A204.1 (cell line): Measurements from ENCODE around the gene RFNG.
A peak's percentile ranks its signal among the peaks of the same experiment; 100 is the strongest.

Experiments
- FAIRE-seq: peaks from 2 replicates; lab custom pipeline; 2012; peaks lifted over from hg19 to GRCh38; lab: Jason Lieb, UNC

The RFNG gene

DNA sequence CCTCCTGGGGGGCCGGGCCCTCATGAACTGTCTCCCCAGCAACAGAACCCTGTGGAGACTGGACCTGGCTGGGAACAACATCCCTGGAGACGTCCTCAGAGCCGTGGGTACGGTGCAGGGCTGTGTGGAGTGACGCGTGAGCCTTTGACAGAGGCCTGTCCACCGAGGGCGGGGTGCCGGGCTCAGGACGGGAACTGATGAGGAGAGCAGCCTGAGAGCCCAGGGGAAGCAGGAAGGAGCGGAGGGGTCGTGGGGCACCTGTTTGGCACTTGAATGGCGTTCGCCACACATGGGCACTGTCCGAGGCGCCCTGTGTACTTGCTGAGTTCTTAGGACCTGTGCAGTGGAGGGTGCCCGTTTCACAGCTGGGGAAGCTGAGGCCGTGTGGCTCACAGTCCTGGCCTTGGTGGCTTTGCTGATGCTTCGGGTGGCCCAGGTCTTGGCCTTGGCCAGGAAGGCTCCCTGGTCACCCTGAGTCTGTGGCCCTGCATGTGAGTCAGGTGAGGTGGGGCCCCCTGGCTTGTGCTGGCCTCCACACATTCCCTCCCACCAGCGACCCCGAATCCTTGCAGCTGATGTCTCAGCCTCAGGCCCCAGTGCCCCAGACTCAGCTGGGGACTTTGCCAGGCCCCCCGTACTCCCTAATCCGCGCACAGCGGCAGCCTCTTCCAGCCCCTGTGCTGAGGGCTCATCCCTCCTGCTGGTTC is 26.1 kb downstream of the RFNG start:
- FAIRE-seq, result no peak

DNA sequence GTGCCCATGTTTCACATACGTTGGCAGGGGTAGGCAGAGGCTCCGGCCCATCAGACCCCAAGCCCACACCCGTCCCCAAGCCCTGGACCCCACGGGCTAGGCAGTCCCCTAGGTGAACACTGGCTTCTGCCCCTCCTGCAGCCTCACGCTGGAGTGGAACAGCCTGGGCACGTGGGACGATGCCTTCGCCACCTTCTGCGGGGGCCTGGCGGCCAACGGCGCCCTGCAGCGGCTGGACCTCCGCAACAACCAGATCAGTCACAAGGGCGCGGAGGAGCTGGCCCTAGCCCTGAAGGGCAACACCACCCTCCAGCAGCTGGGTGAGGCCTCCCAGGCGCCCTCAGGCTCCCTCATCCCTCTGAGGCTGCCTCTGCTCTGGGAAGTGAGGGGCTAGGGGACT is 26.8 kb downstream of the RFNG start:
- FAIRE-seq, result no peak

DNA sequence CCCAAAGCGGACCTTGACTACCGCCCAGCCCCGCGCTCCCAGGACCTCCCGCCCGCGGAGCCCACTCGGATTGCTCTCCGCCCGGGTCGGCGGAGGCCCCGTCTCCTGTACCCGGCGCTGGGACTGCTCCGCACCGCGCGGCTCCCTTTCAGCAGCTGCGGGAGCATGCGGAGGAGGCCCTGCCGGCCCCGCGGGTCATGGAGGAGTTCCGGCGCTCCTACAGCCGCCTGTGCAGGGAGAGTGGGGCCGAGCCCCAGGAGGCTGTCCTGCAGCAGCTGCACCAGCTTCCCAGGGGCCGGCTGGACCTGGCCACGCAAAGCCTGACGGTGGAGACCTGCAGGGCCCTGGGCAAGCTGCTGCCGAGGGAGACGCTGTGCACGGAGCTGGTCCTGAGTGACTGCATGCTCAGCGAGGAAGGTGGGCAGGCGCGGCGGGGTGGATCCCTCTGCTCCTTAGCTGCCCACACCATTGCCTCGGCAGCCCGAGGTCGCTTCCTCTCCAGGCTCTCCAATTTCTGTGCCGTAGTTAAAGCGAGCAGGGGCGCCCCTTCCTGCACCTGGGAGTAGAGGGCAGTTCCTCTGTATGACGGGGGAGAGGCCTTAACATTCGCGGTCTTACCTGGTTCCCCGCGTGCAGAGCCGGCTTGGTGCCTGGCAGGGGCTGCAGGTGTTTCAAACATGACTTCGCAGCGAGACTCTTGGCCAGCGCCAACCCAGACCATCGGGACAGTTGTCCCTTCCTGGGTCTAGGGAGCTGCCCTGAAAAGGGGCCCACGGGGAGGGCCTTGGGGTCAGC is 28.0 kb downstream of the RFNG start:
- no peak for FAIRE-seq

DNA sequence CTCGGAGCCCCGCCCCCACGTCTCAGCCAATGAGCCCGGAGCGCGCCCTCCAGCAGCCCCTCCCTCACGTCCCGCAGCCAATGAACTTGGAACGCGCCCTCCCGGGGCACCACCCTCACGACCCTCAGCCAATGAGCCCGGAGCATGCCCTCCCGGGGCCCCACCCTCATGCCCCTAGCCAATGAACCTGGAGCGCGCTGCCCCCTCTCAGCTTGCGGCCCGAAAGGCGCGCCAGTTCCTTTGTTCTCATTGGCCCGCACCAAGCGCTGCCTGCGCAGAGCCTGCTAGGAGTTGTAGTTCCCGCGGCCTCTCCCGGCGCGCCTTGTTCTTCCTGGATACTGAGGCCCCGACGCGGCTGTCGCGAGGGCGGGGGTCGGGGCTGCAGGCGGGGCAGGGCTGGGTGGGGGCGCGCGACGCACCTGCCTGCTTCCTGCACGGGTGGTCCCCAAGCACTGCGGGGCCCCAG is 28.6 kb downstream of the RFNG start, which contains the start of gene LRRC45:
Gene LRRC45, plus strand, starts transcription at position 325 of the 466 bp plus-strand sequence. CDS start 339 bp downstream, outside the sequence.
- FAIRE-seq, result peak; percentile 99

DNA sequence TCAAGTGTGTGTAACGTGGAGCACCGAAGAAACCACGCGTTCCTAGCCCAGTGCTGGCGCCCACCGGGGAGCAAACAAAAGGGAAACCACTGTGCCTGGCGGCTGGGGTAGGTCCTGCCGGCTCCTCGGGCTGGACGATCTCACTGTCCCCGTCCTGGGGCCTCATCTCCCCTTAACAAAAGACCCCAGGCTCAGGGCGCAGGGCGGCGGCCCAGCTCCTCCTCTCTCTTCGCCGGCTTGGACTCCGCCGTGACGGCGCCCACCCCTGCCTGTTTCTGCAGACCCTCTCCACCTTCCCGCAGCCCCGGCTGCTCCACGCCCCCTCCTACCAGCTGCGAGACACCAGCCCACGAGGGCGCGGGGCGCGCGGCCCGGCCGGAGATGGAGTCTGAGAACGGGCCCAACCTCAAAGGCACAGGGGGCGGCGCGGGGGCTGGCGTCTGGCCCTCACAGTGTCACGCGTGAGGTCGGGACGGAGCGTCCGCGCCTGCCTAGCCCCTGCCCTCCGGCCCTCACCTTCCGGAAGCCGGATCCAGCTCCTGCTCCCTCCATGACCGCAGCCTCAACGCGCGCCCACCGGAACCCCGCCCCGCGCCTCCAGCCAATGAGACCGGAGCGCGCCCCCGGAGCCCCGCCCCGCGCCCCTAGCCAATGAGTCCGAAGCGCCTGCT is 29.2 kb downstream of the RFNG start, which contains the start of gene CENPX:
Gene CENPX, minus strand, starts transcription at position 569 of the 671 bp plus-strand sequence. Its CDS starts 17 bp downstream, at position 552.
- no peak for FAIRE-seq

DNA sequence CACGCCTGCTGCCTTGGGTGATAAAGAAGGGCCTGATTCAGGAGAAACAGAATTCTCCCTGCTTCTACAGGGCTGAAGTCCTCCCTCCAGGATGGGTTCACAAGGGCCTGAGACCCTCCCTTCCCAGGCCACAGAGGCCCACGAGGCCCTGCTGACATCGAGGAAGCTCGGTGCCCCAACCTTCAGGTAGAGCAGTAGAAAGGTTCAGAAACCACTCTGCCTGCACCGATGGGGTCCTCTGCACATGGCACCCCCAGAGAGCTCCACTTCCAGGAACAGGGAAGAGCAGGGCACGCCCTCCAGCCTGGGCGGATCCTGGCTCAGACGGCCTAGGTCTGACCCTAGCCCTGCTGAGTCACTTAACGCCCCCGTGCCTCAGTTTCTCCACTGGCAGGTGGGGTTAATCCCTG is 29.7 kb downstream of the RFNG start:
- FAIRE-seq, result no peak

DNA sequence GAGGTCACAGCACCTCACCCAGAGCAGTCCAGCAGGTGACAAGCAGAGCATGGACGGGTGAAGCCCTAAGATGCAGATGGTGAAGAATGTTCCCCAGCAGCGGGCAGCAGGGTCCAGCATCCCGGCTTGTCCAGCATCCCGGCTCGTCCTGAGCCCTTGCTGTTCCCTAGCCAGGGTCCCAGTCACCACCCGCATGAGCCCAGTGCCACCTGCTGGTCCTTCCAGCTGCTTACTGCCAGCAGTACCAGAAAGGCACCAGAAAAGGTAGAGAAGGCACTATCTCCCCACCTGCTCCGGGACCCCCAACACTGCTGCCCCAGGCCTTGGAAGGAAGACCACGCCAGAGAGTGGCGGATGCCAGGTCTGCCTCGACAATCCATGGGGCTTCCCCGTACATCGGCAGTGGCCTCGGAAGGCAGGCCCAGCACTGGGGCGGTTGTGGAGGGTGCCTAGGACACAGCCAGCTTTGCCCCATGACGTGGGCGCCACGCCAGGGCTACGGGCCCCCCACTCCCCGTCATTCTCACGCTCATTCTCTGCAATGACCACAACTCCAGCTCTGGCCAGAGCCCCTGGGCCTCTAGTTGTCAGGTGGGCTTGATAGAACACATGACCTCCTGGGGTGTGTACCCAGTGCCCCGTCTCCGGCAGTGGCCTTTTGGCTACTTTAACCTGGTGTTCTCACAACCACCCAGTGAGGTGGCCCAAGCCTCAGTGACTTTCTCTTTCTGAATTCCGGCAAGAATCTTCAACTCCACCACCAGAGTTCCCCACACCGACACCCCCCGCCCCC is 30.3 kb downstream of the RFNG start:
- FAIRE-seq, result no peak

DNA sequence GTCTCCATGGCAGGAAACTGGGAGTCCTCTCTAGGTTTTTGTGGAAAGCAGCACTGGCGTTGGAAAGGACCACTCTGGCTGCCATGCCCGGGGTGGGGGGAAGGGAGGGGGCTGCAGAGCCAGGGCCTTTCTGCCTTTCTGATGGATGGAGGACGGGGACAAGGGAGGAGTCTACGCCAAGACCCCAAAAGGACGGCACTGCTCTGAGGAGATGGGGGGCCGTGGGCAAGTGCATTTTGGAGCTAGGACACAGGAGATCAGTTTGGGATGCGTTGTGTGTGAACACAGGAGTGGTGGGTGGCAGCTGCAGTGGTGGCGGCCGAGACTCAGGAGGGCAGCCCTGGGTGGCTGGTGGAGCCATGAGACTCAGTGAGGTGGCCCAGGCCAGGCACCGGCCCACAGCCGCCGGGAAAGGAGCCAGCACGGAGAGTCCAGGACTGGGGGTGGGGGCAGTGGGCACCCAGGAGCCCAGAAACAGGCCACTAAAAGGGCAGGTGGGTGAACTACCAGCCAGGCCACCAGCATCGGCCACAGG is 31.0 kb downstream of the RFNG start:
- FAIRE-seq, result no peak

DNA sequence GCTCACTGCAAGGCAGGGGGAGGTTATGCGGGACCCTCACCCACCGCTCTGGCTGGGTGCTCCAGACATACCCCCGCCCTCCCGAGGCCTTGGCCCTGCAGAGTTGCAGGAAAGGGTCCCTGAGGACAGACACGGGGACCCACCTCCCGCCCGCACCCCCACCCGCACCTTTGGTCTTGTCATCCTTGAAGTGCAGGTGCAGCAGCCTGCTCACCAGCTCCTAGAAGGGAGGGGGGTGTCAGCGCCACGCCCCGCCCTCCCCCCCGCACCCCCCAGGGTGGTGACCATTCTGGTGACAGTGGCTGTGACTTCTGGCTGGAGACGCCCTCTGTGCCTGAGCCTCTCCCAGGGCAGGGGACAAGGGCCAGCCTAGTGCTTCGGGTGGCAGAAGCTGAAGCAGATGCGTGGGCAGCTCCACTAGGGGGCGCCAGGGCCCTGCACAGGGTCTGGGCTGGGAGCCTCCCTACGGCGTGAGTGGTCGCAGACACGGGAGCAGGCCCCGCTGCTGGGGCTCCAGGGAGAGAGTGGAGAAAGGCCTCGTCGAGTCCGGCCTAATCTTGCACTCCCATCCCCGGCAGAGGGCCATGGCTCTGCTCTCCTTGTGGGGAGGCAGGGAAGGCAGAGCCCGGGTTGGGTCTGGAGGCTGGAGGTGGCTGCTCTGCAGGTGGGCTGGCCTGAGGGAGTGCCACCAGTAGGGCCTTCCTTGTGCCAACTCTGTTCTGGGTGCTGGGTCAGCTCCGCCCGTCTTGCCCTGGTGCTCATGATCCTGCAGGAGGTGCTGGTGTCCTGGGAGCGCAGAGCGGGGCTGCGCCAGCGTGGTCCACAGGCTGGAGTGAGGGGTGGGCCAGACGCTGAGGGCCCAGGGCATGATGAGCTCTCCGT is 31.7 kb downstream of the RFNG start:
- FAIRE-seq, result no peak

DNA sequence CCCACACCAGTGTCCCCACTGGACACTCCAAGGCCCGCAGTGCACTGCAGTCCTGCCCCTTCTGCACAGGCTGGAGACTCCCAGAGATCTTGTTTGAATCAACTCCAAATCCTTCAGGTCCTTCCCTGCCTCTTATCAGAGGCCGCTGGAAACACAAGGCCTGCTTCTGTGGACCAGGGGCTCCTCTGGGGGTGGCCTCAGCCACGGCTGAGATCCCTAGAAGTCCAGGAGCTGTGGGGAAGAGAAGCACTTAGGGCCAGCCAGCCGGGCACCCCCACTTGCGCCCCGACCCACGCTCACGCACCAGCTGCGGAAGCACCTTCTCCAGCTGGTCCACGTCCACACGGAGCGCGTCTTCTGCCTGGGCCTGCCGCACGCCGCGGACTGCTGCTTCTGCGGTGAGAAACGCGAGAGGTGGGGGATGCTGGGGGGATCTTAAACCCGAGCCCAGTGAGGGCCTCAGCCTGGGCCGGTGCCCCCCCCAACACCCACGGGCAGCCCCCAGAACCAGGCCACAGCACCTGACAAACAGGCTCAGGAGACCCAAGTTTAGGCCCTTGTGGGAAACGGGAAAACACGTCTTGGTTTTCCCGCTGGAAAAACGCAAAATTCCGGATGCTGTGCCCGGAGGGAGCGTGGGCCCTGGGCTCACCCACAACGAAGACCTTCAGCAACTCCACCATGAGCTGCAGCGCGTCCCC is 32.5 kb downstream of the RFNG start:
- no peak for FAIRE-seq

DNA sequence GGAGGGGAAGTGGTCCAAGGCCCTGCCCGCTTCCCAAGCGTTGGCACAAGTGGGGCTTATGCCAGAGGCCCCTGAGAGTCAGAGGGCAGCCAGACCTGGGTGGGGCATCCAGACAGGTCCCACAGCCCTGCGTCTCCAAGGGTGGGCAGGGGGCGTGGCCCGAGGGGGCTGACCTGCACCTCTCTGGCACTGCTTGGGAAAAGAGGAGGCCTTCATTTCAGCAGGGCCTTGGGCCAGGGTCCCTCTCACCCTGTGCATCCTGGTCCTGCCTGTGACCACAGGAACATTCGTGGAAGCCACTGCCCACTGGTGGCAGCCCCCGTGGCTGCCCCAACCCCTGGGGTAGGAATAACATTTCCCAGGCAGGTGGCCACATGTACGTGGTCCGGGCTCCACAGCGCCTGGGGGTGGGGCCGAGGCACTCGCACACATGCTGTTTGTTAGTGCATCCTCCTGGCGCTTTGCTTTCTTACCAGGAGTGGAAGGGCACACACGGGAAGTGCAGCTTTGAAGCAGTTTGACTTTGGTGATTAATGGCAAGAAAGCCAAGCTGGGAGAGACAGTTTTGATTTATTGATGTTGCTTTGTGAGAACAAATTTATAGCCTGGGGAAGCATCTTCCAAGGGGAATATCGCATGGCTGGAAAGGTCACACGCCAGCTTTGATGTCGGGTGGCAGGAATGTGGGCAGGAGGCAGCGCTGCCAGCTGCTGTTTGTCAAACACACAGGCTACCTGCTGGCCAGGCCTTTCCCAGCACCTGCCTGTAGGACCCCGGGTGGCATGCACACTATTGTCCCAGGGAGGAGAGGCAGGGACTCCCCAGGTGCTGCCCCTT is 33.2 kb downstream of the RFNG start:
- FAIRE-seq, result no peak

DNA sequence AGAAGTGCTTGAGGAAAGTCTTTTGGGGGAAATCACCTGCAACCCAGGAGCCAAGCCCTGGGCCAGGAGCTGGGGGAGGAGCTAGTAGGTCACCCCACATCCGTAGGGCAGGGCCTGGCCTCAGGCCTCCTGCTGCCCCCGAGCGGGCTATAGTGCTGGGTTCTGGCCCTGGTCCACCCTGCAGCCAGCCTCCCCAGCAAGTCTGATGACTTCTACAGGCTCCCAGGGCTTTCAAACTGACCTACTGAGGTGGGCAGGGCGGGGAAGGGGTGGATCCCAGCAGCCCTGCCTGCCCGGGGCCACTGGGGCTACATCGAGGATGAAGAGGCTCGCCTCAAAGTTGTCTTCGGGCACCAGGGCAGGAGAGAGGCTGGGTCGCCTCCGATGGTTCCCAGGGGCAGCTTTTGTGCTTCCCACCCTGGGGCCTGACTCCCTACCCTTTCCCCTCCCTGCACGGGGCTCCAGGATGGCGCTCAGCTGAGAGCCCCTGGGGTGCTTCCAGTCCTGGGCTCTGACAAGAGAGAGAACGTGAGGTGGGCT is 33.9 kb downstream of the RFNG start:
- no peak for FAIRE-seq

DNA sequence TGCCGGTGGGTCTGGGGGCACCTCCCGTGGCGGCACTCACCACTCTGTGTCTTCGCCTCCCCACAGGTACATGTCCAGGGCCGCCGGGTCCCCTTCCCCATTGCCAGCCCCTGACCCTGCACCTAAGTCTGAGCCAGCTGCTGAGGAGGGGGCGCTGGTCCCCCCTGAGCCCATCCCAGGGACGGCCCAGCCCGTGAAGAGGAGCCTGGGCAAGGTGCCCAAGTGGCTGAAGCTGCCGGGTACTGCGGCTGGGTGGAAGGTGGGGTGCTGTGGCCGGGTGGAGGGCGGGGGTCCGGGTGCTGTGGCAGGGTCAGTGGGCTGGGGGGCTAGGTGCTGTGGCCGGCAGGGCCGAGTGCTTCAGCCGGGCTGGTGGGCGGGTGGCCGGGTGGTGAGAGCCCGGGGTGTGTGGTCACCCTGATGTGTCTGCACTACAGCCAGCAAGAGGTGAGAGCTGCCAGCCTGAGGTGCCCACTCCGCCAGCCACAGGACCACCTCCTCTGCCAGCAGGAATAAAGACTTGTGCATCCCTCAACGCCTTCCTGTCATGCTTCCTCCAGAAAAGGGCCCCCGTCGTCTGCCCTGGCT is 34.6 kb downstream of the RFNG start:
- no peak for FAIRE-seq

DNA sequence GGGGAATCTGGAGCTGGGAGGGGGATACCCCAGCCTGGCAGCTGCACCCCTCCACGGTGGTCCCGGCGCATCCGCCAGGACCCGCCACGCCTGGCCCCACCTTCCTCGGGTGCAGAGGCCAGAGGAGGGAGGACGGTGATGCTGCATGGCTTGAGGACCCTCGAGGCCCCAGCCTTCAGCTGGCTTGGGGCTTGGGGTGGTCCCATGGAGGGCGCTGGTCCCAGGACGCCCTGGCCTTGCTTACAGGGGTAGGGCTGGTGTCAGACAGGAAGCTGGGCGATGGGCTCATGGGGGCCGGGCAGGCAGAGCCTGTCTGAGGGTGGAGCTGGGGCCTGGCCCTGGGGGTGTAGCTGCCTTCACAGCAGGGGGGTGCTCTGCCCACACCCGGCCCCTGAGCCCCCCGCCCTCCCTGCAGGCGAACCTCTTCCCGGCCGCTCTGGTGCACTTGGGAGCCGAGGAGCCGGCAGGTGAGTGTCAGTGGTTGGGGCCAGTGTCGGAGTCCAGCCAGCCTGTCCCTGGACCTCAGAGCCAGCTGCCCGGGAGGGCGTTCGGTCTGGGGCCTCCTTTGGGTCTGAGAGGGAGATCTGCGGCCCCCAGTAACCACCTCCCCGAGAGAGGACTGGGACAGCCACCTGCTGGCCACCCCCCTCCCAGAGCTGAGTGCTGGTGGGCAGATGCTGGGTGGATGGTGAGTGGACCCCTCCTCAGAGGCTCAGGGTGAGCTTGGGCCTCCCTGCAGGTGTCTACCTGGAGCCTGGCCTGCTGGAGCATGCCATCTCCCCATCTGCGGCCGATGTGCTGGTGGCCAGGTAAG is 35.3 kb downstream of the RFNG start:
- FAIRE-seq, result no peak

DNA sequence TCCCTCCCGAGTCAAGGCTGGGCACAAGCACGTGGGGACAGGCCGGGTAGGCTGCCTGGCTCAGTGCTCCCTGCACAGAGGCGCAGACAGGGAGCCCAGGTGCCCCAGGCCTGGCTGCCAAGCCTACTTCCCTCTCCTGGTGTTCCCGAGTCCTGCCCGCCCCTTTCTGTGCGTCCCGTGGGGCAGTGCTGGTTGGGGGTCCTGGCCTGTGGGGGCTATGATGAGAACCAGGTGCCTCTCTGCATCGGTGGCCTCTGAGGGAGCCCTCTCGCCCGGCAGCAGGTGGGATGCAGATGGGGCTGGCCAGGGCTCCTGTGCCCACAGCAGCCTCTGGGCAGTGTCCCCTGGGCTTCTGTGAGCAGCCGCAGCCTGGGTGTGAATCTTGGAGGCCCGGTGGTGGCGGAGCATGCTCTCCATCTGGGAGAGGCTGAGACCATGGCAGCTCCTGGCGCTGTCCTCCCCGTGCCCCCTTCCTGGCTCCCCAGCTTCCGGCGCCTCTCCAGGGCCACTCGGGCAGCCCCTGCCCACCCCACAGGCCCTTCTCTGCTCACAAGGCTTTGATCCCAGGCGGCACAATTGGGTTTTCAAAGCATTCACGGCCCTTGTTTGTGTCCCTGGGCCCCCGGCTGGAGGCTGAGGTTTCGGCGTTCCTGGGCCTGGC is 36.2 kb downstream of the RFNG start:
- FAIRE-seq, result no peak

DNA sequence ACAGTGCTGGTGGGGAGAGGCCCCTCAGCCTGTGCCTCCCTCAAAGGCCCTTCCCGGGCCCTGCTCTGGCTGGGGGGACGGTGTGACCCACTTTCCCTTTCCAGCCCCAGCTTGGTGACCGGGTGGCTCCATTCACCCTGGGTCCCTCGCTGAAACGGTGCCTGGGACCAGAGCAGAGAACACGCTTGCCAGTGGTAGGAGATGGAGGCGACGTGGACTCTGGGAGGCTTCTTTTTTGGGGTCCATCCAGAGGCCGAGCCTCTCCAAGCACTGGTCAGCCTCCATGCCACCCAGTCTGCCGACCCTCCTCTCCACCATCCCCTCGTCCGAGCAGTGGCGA is 36.7 kb downstream of the RFNG start:
- no peak for FAIRE-seq

DNA sequence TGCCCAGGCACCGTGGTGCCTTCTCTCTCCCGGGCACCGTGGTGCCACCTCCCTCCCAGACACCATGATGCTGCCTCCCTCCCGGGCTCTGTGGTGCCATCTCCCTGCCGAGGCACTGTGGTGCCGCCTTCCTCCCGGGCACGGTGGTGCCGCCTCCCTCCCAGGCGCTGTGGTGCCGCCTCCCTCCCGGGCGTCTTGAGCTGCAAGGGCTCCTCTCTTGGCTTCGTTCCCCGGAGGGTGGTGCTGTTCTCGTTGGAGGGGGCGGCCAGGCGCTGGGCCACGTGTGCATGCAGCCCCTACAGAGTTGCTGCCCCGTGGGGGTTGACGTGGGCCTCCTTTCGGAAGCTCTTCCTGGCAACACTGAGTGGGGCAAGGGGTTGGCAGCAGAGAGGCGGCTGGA is 37.2 kb downstream of the RFNG start:
- no peak for FAIRE-seq
